GM18505 (cell line): Measurements from ENCODE around the gene EHD2.
"Not testable (repeated sequence)": the region's sequence is repeated elsewhere in the genome, so short reads cannot be mapped to it uniquely, and the experiment has no call there.

Experiments used
- ATAC-seq: cut with Tn5 transposase; IDR thresholded peaks from one replicate; pipeline ENCODE4 v1.9.1; 2021; ENCODE audit not compliant: unreplicated experiment
- POLR2A ChIP-seq: IDR thresholded peaks from 4 replicates; pipeline ENCODE4 v1.6.1; 2011; ENCODE audit warnings: borderline replicate concordance; ENCODE audit not compliant: insufficient read depth, insufficient read length; ENCODE audit errors: extremely low read depth

EHD2 gene

DNA sequence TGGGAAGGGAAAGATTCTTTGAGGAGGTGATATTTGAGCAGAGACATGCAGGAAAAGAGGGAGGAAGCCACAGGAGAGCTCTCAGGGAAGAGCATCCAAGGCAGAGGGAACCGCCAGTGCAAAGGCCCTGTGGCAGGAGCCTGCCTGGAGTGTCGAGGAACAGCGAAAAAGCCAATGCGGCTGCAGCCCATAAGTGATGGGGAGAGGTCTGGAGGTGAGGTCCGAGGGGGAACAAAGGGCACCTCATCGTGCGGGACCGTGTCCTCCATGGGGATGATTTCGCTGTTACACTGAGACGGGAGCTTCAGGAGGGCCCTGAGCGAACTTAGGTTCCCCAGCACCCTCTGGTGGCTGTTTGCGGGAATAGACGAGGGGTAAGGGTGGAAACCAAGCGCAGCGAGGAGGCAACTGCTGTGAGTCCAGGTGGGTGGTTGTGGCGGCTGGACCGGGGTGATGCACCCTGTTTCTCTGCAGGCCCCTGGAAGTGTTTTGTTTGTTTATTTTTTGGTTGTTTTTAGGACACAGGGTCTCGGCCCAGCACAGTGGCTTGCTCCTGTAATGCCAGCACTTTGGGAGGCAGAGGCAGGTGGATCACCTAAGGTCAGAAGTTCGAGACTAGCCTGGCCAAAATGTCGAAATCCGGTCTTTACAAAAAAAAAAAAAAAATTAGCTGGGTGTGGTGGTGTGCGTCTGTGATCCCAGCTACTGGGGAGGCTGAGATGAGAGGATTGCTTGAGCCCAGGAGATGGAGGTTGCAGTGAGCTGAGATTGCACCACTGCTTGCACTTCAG, 5.9 kb upstream of the EHD2 start:
- no peak for ATAC-seq
- no peak for TF ChIP-seq POLR2A

DNA sequence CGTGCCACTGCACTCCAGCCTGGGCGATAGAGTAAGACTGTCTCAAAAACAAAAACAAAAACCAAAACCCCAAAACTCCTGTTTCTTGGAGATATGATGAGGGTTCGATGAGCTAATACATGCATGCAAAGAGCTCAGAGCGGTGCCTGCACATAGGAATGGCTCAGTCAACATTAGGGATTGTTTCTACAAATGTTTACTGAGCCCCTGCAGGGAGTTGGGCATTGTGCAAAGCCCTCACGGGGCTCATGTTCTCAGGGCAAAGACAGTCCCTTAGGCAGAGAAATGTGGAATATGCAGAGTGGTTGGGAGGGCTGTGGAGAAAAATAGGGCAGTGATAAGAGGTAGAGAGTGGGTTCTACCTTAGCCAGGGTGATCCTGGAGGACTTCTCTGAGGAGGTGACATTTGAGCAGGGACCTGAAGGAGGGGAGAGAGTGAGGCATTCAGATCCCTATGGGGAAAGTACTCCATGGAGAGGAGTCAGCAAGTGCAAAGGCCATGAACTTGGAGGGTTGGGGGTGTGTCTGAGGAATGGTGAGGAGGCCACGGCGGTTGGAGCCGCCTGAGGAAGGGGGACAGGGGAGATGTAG, 1.5 kb upstream of the EHD2 start:
- no peak for TF ChIP-seq POLR2A
- ATAC-seq: no peak

DNA sequence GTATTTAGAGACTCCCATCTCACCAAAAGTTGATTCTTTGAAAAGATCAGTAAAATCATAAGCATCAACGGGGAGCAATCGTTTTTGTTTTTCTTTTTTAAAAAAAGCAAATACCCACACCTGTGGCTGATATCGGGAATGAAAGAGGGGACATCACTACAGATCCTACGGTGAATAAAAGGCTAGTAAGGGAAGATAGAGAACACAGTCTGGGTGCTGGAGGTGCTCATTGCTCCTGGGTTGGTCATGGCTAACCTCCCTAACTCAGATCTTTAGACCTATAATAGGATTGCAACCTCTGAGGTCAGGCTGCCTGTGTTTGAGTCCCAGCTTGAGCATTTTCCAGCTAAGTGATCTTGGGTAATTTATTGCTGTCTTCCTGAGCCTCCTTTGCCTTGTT, 1.1 kb downstream of the EHD2 start:
- no peak for ATAC-seq
- TF ChIP-seq POLR2A: no peak

DNA sequence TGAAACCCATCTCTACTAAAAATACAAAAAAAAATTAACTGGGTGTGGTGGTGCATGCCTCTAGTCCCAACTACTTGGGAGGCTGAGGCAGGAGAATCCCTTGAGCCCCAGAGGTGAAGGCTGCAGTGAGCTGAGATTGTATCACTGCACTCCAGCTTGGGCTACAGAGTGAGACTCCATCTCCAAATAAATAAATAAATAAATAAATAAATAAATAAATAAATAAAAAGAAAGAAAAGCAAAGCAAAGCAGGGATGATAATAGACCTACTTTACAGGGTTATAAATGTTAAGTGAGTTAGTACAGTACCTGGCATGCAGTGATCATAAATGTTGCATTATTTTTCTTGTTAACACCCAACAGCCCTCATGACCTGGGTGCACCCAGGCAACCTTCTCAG, 1.6 kb downstream of the EHD2 start:
- not testable (repeated sequence) for ATAC-seq

DNA sequence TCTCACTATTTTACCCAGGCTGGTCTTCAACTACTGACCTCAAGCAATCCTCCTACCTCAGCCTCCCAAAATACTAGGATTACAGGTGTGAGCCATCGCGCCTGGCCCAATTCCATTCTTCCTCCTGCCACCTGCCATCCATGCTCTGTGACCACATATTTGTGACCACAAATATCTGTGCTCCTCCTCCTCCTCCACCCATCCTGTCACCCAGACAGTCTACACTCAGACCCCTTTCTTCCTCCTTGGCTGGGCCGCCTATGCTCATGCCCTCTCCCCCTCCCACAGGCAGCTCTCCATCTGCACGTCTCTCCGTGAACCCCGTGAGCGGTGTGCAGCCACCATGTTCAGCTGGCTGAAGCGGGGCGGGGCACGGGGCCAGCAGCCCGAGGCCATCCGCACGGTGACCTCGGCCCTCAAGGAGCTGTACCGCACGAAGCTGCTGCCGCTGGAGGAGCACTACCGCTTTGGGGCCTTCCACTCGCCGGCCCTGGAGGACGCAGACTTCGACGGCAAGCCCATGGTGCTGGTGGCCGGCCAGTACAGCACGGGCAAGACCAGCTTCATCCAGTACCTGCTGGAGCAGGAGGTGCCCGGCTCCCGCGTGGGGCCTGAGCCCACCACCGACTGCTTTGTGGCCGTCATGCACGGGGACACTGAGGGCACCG, 3.2 kb downstream of the EHD2 start:
- no peak for ATAC-seq
- no peak for TF ChIP-seq POLR2A

DNA sequence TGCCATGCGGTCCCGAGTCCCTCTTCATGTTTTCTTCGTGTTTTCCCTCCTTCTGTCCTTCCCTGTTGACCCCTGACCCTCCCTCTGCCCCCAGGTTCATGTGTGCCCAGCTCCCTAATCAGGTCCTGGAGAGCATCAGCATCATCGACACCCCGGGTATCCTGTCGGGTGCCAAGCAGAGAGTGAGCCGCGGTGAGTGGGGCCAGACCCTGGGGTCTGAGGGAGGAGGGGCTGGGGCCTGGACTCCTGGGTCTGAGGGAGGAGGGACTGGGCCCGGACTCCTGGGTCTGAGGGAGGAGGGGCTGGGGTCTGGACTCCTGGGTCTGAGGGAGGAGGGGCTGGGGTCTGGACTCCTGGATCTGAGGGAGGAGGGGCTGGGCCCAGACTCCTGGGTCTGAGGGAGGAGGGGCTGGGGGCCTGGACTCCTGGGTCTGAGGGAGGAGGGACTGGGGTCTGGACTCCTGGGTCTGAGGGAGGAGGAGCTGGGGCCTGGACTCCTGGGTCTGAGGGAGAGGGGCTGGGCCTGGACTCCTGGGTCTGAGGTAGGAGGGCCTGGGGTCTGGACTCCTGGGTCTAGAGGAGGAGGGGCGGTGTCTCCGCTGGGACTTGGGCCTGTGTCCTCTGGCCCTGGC, 5.3 kb downstream of the EHD2 start:
- not testable (repeated sequence) for ATAC-seq

DNA sequence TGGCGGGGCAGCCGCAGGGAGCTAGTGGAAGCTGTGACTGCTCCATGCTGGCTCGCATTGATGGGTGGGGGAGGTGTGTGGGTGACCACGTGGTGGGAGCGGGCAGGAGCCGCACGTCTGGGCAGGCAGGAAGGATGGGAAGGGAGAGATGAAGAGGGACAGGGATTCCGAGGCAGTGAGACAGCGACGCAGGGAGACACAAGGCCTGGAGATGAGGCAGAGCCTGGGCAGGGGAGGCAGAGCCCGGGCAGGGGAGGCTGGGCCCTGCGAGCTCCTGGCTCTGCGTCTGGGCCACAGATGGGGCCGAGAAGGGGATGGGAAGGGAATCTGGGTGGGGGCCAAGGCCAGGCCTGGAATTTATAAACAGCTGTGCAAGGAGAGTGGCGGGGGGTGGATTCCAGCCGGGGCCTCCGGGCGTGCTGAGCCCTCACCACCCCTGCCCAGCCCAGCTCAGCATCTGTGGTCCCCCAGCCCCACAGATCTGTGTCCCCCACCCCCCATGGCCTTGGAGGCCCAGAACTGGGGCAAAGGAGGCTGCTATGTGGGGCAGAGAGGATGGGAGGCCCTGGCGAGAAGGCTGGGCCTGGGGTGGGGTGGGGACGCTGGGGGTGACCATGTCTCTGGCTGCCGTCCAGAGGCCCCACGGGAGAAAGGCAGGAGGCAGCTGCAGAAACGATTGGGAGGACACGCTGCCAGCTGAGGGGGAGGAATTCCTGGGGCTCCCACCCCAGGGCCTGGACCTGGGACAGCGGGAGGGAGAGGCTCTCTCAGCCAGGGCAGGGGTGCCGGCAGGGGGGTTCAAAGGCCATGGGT, 6.0 kb downstream of the EHD2 start:
- no peak for TF ChIP-seq POLR2A
- no peak for ATAC-seq

DNA sequence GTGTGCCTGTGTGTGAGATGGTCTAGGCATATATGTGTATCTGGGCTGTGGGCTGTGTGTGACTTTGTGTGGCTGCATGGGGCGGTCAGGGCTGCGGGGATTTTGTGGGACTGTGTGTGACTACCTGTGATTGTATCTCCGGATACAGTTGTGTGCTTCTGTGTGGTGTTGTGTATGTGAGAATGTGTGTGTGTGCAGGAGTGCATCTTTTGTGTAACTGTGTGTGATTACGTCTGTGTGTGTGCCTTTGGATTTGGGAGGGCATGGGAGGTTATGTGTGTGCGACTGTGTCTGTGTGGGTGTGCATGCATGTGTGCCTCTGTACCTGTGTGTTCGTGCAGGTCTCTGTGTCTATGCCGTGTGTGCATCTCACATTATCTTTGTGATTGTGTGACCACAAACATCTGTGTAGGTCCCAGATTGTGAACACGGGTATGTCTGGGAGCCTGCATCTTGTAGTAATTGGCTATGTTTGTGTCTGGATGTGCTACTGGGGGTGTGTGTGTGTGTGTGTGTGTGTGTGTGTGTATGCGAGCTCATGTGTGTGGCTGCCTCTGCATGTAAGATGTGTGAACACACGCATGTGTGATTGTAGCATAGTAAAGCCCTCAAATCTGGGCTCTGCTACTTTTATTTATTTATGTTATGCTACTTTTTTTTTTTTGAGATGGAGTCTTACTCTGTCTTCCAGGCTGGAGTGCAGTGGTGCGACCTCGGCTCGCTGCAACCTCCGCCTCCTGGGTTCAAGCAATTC, 7.6 kb downstream of the EHD2 start:
- no peak for TF ChIP-seq POLR2A
- no peak for ATAC-seq

DNA sequence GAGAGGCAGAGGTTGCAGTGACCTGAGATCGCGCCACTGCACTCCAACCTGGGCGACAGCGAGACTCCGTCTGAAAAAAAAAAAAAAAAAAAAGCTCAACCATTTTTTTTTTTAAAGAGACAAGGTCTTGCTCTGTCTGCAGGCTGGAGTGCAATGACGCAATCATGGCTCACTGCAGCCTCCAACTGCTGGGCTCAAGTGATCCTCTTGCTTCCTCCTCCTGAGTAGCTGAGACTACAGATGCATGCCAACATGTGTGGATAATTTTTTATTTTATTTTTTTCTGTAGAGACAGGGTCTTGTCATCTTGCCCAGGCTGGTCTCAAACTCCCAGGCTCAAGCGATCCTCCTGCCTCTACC, 10.3 kb downstream of the EHD2 start:
- TF ChIP-seq POLR2A: no peak
- ATAC-seq: no peak

DNA sequence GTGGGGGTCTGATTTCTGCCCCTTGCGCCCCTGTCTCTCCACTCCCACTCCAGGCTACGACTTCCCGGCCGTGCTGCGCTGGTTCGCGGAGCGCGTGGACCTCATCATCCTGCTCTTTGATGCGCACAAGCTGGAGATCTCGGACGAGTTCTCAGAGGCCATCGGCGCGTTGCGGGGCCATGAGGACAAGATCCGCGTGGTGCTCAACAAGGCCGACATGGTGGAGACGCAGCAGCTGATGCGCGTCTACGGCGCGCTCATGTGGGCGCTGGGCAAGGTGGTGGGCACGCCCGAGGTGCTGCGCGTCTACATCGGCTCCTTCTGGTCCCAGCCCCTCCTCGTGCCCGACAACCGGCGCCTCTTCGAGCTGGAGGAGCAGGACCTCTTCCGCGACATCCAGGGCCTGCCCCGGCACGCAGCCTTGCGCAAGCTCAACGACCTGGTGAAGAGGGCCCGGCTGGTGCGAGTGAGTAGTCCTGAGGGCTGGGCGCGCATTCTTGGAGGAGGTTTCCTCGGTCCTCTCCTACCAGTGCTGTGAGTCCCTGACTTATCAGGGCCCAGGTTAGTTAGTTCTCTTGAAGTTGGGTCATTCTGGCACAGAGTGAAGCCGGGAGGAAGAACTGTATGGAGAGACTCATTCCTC, 12.7 kb downstream of the EHD2 start:
- TF ChIP-seq POLR2A: no peak
- ATAC-seq: no peak

DNA sequence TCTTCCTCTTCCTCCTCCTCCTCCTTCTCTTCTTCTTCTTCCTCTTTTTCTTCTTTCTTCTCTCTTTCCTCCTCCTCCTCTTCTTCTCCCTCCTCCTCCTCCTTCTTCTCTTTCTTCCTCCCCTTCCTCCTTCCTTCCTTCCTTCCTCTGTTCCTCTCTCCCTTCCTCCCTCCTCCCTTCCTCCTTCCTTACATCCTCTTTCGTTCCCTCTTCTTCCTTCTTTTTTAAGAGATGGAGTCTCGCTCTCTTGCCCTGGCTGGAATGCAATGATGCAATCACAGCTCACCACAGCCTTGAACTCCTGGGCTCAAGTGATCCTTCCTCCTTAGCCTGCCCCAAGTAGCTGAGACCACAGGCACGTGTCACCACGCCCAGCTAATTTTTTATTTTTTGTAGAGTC, 13.2 kb downstream of the EHD2 start:
- ATAC-seq: no peak
- no peak for TF ChIP-seq POLR2A

DNA sequence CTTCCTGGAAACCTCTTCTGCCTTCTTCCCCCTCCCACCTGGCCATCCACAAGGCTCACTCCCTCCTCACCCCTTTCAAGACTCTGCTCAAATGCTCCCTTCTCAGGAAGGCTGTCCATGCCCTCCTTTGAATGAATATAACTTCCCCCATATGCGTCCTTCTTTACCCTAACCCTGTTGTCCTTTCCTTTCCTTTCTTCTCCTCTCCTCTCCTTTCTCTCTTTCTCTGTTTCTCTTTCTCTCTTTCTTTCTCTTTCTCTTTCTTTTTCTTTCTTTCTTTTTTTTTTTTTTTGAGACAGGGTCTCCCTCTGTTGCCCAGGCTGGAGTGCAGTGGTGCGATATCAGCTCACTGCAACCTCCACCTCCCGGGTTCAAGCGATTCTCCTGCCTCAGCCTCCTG, 15.1 kb downstream of the EHD2 start:
- ATAC-seq: not testable (repeated sequence)
